Measurements from ENCODE around the gene MAP3K7CL.
A peak's percentile ranks its signal among the peaks of the same experiment; 100 is the strongest.

MAP3K7CL gene

DNA sequence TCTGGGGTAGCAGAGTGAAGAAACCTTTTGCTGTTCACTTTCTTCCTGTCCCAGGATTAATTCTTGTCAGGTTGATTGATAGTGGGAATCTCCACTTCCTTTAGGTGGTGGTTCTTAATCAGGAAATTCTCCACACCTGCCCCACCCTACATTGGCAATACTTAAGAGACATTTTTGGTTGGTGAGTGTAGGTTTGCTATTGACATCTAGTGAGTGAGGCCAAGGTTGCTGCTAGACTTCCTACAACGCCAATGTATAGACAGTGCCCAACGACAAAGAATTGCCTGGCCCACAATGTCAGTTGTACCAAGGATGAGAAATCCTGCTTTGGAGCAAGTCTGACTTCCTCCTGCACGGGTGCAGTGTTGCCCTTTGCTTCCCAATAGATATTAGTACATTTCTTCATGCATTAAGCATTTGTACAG, 38.5 kb downstream of the MAP3K7CL start:
- no peak for DNase-seq (ENCODE audit: low read depth)

- no peak for DNase-seq (ENCODE audit: low read depth)
Measured at GRCh38 chr21:29170944-29171343, 40.5 kb downstream of the MAP3K7CL start.

GRCh38 chr21:29172282-29172681, 41.8 kb downstream of the MAP3K7CL start:
- no peak for DNase-seq (ENCODE audit: low read depth)

DNA sequence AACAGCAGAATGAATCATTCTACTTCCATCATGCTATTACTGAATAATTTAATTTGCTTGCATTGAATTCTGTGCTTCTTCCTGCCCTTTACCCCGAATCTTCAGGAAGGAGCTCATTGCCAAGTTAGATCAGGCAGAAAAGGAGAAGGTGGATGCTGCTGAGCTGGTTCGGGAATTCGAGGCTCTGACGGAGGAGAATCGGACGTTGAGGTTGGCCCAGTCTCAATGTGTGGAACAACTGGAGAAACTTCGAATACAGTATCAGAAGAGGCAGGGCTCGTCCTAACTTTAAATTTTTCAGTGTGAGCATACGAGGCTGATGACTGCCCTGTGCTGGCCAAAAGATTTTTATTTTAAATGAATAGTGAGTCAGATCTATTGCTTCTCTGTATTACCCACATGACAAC, 44.2 kb downstream of the MAP3K7CL start:
- no peak for DNase-seq (ENCODE audit: low read depth)

- no peak for DNase-seq (ENCODE audit: low read depth)
Measured at GRCh38 chr21:29175408-29176134, 45.1 kb downstream of the MAP3K7CL start.

DNA sequence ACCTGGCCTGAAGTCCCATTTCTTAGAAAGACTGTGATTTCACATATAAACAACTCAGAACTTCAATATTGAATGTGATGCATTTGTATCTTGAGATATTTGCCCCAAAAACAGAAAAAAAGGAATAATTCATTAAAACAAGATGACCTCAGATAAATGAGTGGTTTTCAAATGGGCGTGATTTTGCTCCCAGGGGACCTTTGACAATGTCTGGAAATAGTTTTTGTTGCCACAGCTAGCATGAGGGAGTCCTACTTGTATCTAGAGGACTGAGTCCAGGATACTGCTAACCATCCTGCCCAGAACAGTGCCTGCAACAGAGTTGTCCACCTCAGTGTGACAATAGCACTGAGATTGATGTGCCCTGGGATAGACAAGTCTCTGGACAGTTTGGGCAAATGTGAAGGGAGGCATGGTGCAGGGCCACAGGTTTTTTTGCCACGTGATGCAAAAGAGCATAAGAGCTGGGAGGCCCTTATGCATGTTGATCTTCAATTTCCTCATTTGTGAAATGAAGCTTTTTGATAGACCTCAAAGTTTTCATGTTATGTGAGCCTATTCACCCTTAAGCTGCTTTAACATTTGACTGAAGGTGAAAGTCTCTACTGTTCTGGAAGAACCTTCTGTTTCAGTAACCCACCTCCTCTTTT, 46.2 kb downstream of the MAP3K7CL start:
- no peak for DNase-seq (ENCODE audit: low read depth)

GRCh38 chr21:29177800-29178199, 47.4 kb downstream of the MAP3K7CL start:
- no peak for DNase-seq (ENCODE audit: low read depth)

DNA sequence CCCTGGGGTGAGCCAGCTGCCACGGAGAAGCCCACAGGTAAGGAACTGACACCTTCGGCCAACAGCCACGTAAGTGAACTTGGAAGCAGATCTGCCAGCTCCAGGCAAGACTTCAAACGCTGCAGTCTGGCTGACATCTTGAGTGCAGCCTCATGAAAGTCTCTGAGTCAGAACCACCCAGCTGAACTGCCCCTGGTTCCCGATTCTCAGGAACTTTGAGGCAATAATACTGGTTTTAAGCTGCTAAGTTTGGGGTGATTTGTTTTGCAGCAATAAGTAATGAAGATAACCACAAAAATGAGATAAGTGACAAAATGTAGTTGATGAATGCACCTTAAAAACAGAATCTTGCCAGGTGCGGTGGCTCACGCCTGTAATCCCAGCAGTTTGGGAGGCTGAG, 48.5 kb downstream of the MAP3K7CL start:
- no peak for DNase-seq (ENCODE audit: low read depth)

GRCh38 chr21:29179503-29179902, 49.1 kb downstream of the MAP3K7CL start:
- no peak for DNase-seq (ENCODE audit: low read depth)

DNA sequence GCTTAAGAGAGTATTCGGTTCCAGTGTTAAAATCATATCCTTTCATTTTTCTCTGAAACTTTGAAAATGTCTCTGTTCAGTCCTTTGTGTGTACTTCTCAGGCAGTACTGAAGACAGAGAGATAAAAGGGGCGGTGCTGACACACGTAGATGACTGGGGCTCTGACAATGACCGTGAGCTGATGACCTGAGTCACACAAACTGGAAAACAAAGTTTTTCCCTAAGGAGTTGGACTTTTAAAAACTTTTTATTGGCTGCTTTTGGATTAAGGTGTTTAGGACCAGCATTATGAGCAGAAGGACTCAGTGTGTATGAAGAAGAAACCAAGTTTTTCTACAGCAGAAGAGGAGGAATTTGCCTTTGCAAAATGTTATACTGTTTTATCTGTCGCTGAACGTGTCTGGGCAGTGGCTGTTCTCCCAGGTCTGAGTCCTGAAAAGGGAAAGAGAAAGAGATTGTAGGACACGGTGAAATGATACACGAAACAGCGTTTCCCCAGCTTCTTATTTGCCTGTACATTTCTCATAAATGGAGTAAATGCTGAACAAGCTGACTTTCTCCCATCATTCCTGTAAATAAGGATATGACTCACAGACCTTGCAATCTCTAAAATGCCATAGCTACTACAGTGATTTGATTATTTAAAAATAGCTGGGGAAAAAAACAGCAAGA, 51.5 kb downstream of the MAP3K7CL start:
- DNase-seq (ENCODE audit: low read depth) = peak; percentile 76

GRCh38 chr21:29182691-29183092, 52.2 kb downstream of the MAP3K7CL start:
- no peak for DNase-seq (ENCODE audit: low read depth)

DNA sequence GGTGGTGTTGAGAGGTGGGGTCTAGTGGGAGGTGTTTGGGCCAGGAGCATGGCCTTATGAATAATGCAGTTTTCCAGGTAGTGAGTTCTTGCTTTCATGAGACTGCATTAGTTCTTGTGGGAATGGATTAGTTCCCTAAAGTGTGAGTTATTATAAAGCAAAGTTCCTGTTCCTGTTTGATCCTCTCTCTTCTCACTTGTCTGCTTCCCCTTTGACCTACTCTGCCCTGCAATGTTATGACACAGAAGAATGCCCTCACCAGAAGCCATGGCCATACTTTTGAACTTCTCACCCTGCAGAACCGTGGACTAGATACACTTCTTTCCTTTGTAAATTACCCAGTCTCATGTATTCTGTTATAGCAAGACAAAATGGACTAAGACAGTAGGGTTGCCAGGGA, 53.6 kb downstream of the MAP3K7CL start:
- DNase-seq (ENCODE audit: low read depth) = no peak

- no peak for DNase-seq (ENCODE audit: low read depth)
Measured at GRCh38 chr21:29185172-29185571, 54.7 kb downstream of the MAP3K7CL start.

GRCh38 chr21:29185633-29186032, 55.2 kb downstream of the MAP3K7CL start:
- no peak for DNase-seq (ENCODE audit: low read depth)

DNA sequence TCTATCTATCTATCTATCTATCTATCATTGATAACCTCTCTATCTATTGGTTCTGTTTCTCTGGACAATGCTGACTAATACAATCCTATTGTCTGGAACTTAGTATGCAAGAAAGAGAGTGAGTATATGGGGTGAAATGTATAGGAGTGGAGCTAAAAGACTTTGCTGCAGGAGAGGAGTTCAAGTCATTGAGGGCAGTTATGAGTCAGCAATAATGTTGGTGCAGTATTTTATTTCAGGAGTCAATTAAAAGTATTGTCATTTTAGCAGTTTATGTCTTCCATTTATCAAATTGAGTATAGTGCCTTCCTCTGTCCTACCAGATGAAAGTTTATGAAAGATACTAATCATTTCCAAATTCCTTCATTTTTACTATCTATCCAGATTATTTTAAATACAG, 55.8 kb downstream of the MAP3K7CL start:
- no peak for DNase-seq (ENCODE audit: low read depth)

GRCh38 chr21:29187944-29188343, 57.5 kb downstream of the MAP3K7CL start:
- peak; percentile 98 for DNase-seq (ENCODE audit: low read depth)

DNA sequence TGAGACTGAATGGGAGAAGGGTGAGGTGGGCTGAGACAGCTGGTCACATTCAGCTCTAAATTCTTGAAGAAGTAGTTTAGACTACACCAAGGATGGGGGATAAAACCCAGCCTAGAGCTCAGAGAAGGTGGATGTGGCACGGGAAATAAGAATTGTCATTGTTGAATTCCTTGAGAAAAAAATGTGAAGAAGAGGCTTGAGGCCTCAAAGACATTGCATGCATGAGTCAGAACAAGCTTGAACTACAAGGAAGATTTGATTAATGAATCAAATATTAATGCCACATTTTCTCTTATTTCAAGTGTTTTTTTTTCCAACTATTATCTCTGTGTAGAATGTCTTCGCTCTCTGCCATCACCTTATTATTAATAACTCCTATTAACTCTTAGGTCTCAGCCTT, 58.9 kb downstream of the MAP3K7CL start:
- no peak for DNase-seq (ENCODE audit: low read depth)

DNA sequence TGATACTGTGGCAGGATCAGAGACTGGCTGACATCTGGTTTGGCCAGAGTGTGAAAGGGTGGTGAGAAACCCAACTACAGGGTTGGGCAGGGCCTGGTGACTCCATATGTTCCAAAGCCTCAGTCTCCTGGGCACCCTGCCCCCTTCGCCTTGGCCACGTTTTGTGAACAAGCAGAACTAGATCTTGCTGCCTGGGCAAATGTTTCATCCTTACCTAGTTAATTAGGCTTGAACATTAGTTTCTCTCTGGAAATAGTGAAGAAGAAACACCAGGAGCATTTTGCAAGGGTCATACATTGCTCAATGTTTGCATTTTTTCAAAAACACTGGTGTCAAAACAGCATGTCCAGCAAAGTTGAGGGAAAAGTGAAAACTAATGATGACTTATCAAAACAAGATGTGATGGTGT, 60.5 kb downstream of the MAP3K7CL start:
- DNase-seq (ENCODE audit: low read depth) = no peak

DNA sequence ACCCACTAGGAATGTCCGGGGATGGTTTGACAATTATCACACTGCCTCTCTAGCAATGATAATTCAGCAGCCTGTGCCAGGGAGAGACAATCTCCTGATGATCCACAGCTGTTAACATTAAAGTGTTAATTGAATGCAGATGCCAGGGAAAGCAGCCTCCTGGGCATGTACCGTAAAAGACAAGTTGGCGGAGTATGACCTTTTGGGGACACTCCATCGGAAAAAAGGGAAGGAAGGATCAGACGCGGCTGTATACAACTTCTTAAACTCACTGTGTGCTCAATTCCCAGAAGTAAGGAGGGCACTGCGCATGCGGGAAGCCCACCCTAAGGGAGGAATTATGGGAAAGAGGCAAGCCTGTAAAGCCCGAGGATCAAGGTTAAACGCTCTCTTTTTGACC, 62.6 kb downstream of the MAP3K7CL start:
- DNase-seq (ENCODE audit: low read depth) = no peak

- no peak for DNase-seq (ENCODE audit: low read depth)
Measured at GRCh38 chr21:29193901-29194300, 63.5 kb downstream of the MAP3K7CL start.

GRCh38 chr21:29194342-29194741, 63.9 kb downstream of the MAP3K7CL start:
- DNase-seq (ENCODE audit: low read depth) = no peak

DNA sequence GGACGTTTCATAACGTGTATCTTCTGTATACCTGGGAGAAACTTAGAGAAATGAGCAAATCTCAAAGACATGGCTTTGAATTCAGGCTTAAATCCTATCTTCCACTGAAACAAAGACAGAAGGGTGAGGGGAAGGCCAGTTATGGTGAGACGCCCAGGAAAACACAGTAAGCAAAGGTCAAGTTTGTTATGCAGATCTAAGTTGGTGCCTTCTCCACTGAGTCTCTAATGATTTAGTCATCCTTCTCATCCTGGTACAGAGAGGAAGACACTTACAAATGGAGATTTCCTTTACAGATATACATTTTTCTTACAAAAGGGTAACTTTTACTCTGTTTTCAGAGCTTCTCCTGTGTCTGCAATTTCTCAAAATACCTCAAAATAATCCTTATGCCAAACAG, 64.4 kb downstream of the MAP3K7CL start:
- DNase-seq (ENCODE audit: low read depth) = no peak

- DNase-seq (ENCODE audit: low read depth) = peak; percentile 94
Measured at GRCh38 chr21:29195981-29196669, 65.7 kb downstream of the MAP3K7CL start.

Data from HS-5 (cell line).